Measurements from ENCODE around the gene CKLF.

- no peak for TF ChIP-seq CREM (CRISPR knock-in tag; IDR thresholded peaks at IDR 0.05)
- TF ChIP-seq CTCF (IDR thresholded peaks at IDR 0.05) = no peak
Observed at GRCh38 chr16:66599726-66600125, 47.4 kb downstream of the CKLF start.

Data from WTC11 (cell line).